Suprapubic skin (tissue), 4 donors: ENCODE measurements around the gene COL23A1. TPM values are rescaled to one million over a fixed set of nuclear protein-coding genes. Genes with fewer than 3 reads are reported as not detected.

Experiments
- DNase-seq, 2 donors: peaks; one replicate each; pipeline ENCODE4 v3.0.0-alpha.2; 2019; ENCODE audit warnings: low spot score in 2 of 2
- H3K27ac ChIP-seq: fragments of 200-600 bp; sonication (generic); one replicate; pipeline ENCODE4 v1.5.1; 2019
- H3K27me3 ChIP-seq: fragments of 200-600 bp; sonication (generic); one replicate; pipeline ENCODE4 v1.5.1; 2019
- H3K36me3 ChIP-seq: fragments of 200-600 bp; sonication (generic); one replicate; pipeline ENCODE4 v1.5.1; 2019
- H3K4me1 ChIP-seq: fragments of 200-600 bp; sonication (generic); one replicate; pipeline ENCODE4 v1.5.1; 2019
- H3K4me3 ChIP-seq: fragments of 200-600 bp; sonication (generic); one replicate; pipeline ENCODE4 v1.5.1; 2019; ENCODE audit warnings: mild to moderate bottlenecking
- H3K9me3 ChIP-seq: fragments of 200-600 bp; sonication (generic); one replicate; pipeline ENCODE4 v1.5.1; 2019
- EP300 ChIP-seq: sonication (generic); formaldehyde crosslinking; IDR thresholded peaks from one replicate; pipeline ENCODE4 v1.6.1; 2017; ENCODE audit warnings: antibody characterized with exemption
- POLR2A ChIP-seq, 2 donors: fragments of 450-650 bp; IDR thresholded peaks; one replicate each; pipeline ENCODE4 v1.6.1; 2017; ENCODE audit warnings: antibody characterized with exemption in 2 of 2, mild to moderate bottlenecking in 2 of 2, moderate library complexity in 2 of 2
- POLR2AphosphoS5 ChIP-seq, 3 donors: sonication (generic); formaldehyde crosslinking; IDR thresholded peaks; one replicate each; pipeline ENCODE4 v1.6.1; 2017; ENCODE audit warnings: antibody characterized with exemption in 3 of 3
- WGBS: methylation state at CpG from one replicate; pipeline ENCODE4 v1.1.5; 2018; 5-methylcytosine and 5-hydroxymethylcytosine counted together
- total RNA-seq, 4 donors: library from RNA; depleted of rRNA; stranded (reverse); fragments of >200 nt; gene quantifications; one replicate each; pipeline ENCODE4 v1.1.0, GENCODE V29; 2016
- TF ChIP-seq, protein P1 (sequence below), 2 donors: fragments of 200-600 bp in 1 of 2; fragments of 450-650 bp in 1 of 2; sonication (generic) in 1 of 2; IDR thresholded peaks; one replicate each; pipeline ENCODE4 v1.5.1; 2016 to 2019; ENCODE audit warnings: antibody characterized with exemption in 2 of 2, mild to moderate bottlenecking in 1 of 2, moderate library complexity in 1 of 2

COL23A1 gene
- total RNA-seq, 4 donors from 2014 or later: 1.6 to 4.4 (median 3.4) TPM

DNA sequence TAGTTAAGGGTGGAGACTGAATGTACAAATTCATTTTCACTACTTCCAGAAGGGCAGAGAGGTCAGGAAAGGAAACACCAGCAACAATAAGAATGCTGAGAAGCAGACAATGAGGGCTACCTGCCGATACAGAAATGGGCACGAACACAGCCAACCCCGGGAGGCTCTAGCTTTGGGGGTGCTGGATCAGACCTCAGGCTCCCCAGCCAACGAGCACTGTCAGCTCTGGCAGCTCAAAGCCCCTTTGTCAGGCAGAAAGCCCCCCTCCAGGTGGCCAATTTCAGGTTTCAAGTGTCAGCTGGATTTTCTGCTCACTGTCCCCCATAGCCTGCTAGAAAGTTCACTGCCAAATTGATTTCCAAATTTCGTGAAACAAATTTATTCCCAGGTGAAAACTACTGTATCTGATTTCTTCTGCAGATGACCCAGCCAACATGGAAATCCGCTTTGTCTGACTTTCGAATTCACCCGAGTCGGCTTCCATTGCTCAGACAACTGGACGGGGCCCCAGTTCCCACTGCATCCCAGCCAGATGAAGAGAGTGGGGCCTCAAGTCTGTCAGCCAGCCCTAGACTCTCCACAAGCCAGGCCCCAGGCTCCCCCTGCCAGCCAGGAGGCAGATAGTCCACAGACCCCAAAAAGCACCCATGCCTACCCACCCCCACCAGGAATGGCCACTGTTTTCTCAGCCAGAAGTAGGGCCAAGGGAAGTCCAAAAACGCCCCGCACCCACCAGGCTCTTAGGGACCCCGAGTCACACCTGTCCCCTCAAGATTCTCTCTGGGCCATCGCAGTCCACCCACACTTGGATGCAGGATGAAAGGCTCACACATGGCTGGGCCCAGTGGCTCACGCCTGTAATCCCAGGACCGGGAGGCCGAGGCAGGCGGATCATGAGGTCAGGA is 261.1 kb downstream of the COL23A1 start:
- WGBS: 92% methylated on average over 17 of the region's 18 CpGs
- no peak overlapping the region for H3K27ac ChIP-seq
- H3K27me3 ChIP-seq: peaks cover 9% of the 10 kb centered on the region
- no peaks in the 10 kb centered on the region for H3K36me3 ChIP-seq
- no peak for DNase-seq
- TF ChIP-seq POLR2A (IDR thresholded peaks at IDR 0.05) (no peak), EP300 (no peak), POLR2AphosphoS5 (IDR thresholded peaks at IDR 0.05) (no peak)
- TF ChIP-seq, protein P1, sequence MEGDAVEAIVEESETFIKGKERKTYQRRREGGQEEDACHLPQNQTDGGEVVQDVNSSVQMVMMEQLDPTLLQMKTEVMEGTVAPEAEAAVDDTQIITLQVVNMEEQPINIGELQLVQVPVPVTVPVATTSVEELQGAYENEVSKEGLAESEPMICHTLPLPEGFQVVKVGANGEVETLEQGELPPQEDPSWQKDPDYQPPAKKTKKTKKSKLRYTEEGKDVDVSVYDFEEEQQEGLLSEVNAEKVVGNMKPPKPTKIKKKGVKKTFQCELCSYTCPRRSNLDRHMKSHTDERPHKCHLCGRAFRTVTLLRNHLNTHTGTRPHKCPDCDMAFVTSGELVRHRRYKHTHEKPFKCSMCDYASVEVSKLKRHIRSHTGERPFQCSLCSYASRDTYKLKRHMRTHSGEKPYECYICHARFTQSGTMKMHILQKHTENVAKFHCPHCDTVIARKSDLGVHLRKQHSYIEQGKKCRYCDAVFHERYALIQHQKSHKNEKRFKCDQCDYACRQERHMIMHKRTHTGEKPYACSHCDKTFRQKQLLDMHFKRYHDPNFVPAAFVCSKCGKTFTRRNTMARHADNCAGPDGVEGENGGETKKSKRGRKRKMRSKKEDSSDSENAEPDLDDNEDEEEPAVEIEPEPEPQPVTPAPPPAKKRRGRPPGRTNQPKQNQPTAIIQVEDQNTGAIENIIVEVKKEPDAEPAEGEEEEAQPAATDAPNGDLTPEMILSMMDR (IDR thresholded peaks at IDR 0.05): no peak
- H3K9me3 ChIP-seq: no peaks in the 10 kb centered on the region
- peaks cover 23% of the 10 kb centered on the region for H3K4me1 ChIP-seq
- no peak overlapping the region for H3K4me3 ChIP-seq

DNA sequence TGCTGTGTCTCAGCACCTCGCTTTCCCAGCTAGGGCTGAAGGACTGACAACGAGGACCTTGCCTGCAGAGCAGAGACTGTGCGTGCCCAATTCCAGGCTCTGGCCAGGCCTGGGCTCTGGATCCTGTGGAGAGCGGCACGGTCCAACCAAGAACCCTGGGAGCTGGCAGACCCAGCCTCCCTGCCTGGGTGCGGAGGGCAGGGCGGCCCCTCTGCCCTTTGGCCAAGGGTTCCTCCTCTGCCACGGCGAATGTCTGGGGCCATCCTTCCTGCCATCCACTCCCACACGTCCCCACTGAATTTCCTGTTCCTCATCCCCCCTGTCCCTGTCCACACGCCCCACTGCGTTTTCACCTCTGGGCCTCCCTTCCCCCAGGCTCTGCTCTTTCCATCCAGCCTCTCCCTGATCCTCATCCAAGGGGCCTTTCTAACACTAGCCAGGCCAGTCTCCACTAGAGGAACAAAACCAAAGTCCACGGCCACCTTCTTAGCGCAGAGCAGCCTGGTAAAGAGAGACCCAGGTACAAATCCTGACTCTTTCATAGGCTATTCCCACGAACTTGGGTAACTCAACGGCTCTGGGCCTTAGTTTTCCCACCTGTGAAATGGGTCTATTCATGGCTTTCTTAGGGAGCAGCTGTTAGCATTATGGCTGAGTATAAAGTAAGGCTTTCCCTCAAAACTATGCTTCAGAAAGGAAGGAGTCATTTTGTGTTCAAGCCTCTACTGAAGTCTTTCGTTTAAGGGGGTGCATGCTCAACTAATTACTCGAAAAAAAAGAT is 262.1 kb downstream of the COL23A1 start:
- Histone ChIP-seq H3K4me1 (peaks cover 23% of the 10 kb centered on the region), H3K4me3 (no peak overlapping the region), H3K36me3 (no peaks in the 10 kb centered on the region), H3K27ac (no peak overlapping the region), H3K27me3 (peaks cover 9% of the 10 kb centered on the region), H3K9me3 (no peaks in the 10 kb centered on the region)
- 88% methylated on average over 15 of the region's 18 CpGs for WGBS
- TF ChIP-seq POLR2A (IDR thresholded peaks at IDR 0.05): no peak
- TF ChIP-seq, protein P1 (IDR thresholded peaks at IDR 0.05): no peak
- TF ChIP-seq EP300: no peak
- TF ChIP-seq POLR2AphosphoS5 (IDR thresholded peaks at IDR 0.05): no peak
- no peak for DNase-seq

DNA sequence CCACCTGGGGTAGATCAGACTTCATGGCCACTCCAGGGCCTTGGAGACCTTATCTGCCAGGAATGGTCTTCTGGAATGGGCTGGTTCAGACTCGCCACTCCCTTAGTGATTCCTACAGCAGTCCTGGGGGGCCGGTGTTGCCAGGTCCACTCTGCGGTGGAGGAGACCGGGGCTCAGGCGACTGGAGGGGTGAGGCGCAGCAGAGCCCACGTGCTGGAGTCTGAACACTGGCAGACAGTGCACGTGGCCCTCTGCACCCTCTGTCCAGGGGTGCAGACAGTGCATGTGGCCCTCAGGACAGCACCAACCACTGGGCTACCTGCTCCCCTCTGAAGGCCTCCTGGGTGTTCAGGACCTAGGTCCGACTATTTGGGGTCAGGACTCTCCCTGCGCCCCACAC is 262.7 kb downstream of the COL23A1 start:
- TF ChIP-seq POLR2A (IDR thresholded peaks at IDR 0.05): no peak
- TF ChIP-seq POLR2AphosphoS5 (IDR thresholded peaks at IDR 0.05): no peak
- Histone ChIP-seq H3K27ac (no peak overlapping the region), H3K9me3 (no peaks in the 10 kb centered on the region), H3K4me3 (no peak overlapping the region), H3K36me3 (no peaks in the 10 kb centered on the region), H3K27me3 (peaks cover 9% of the 10 kb centered on the region), H3K4me1 (peaks cover 20% of the 10 kb centered on the region)
- no peak for DNase-seq
- 87% methylated on average over 3 of the region's 10 CpGs for WGBS

DNA sequence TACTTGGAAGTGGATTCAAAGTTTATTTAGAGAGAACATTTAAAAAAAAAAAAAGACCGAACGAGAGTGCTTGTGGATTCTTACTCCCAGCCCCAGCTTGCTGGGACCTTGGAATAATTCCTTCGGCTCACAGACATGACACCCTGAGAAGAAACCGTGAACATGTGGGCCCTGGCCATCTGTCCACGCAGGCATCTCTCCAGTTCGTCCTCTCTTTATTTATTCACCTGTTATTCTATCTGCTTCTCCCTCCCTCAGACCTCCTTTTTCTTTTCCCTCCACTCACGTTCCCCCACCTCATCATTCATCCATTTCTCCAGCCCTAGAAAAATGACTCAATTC is 263.8 kb downstream of the COL23A1 start:
- Histone ChIP-seq H3K36me3 (no peaks in the 10 kb centered on the region), H3K27ac (no peak overlapping the region), H3K4me1 (peaks cover 9% of the 10 kb centered on the region), H3K4me3 (no peak overlapping the region), H3K9me3 (no peaks in the 10 kb centered on the region), H3K27me3 (peaks cover 9% of the 10 kb centered on the region)
- TF ChIP-seq EP300: no peak
- no peak for TF ChIP-seq POLR2AphosphoS5 (IDR thresholded peaks at IDR 0.05)
- TF ChIP-seq, protein P1 (IDR thresholded peaks at IDR 0.05): no peak
- 44% methylated on average over 7 of the region's 7 CpGs for WGBS
- DNase-seq: no peak

DNA sequence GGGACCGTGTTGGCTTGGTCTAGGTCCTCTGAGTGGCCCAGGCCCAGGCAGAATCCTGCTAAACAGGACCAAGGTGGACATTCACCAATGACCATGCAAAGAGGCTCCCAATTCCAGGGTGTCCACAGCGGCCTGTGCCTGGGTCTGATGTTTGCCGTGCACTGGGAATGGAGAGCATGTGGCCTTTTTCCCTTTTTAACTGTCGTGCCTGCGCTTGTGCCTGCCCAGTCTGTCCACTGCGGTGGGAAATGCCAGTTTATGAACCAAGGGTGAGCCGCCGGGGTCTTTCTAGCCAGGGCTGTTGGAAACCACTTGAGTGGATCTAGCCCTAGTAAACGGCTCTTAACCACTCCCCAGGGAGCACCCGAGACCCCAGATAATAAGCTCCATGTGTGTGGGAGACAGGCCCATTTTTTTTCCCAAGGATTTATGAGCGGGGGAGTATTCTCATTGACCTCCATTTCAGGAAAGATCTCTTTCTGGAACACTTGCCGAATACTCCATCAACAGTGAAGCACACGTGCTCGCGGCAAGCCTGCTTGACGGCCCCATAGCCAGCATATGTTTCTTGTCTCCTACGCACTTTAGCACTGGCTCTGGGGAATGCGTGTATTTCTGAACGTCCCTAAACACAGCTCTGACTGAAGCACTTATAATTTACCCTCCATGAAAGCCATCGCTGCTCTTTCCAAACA is 264.4 kb downstream of the COL23A1 start:
- Histone ChIP-seq H3K9me3 (no peaks in the 10 kb centered on the region), H3K4me1 (peaks cover 3% of the 10 kb centered on the region), H3K27me3 (peaks cover 9% of the 10 kb centered on the region), H3K4me3 (no peak overlapping the region), H3K36me3 (no peaks in the 10 kb centered on the region), H3K27ac (no peak overlapping the region)
- 60% methylated on average over 14 of the region's 20 CpGs for WGBS
- TF ChIP-seq POLR2AphosphoS5 (IDR thresholded peaks at IDR 0.05) (no peak), EP300 (no peak), POLR2A (IDR thresholded peaks at IDR 0.05) (no peak)
- TF ChIP-seq, protein P1 (IDR thresholded peaks at IDR 0.05): no peak
- DNase-seq: no peak
